Upper lobe of left lung (tissue), 6 donors: ENCODE measurements around the gene ADAM12. TPM values are rescaled to one million over a fixed set of nuclear protein-coding genes. Genes with fewer than 3 reads are reported as not detected.

Experiments
- ATAC-seq, 2 donors: fragments of 200-7000 bp; cut with Tn5 transposase; one replicate each; pipeline ENCODE4 v1.9.1; 2022; ENCODE audit warnings: mild to moderate bottlenecking in 2 of 2, moderate library complexity in 2 of 2; ENCODE audit not compliant: low FRiP score in 2 of 2
- DNase-seq, 2 donors: peaks; one replicate each; pipeline ENCODE4 v3.0.0-alpha.2; 2019 to 2020
- H3K27ac ChIP-seq, 4 donors: fragments of 200-600 bp; sonication (generic); one replicate each; pipeline ENCODE4 v1.5.1; 2016 to 2019
- H3K27me3 ChIP-seq, 4 donors: fragments of 200-600 bp; sonication (generic); one replicate each; pipeline ENCODE4 v1.5.1; 2017 to 2019
- H3K36me3 ChIP-seq, 4 donors: fragments of 200-600 bp; sonication (generic); one replicate each; pipeline ENCODE4 v1.5.1; 2016 to 2019
- H3K4me1 ChIP-seq, 4 donors: fragments of 200-600 bp; sonication (generic); one replicate each; pipeline ENCODE4 v1.5.1; 2018 to 2019
- H3K4me3 ChIP-seq, 4 donors: fragments of 200-600 bp; sonication (generic); one replicate each; pipeline ENCODE4 v1.5.1; 2017 to 2019; ENCODE audit warnings: mild to moderate bottlenecking in 2 of 4, moderate library complexity in 1 of 4
- H3K9me3 ChIP-seq, 4 donors: fragments of 200-600 bp; sonication (generic); one replicate each; pipeline ENCODE4 v1.5.1; 2018 to 2019
- CTCF ChIP-seq, 6 experiments: fragments of 450-650 bp in 4 of 6; fragments of 200-600 bp in 2 of 6; sonication (generic) in 2 of 6; IDR thresholded peaks; one replicate each; pipeline ENCODE4 v1.5.1; 2016 to 2019; ENCODE audit warnings: antibody characterized with exemption in 6 of 6
- EP300 ChIP-seq, 4 donors: sonication (generic); formaldehyde crosslinking; IDR thresholded peaks; one replicate each; pipeline ENCODE4 v1.5.1; 2017; ENCODE audit warnings: antibody characterized with exemption in 4 of 4, control low read depth in 2 of 4
- POLR2A ChIP-seq, 4 donors: fragments of 450-650 bp; IDR thresholded peaks; one replicate each; pipeline ENCODE4 v1.5.1; 2016 to 2017; ENCODE audit warnings: antibody characterized with exemption in 4 of 4, mild to moderate bottlenecking in 2 of 4
- POLR2AphosphoS5 ChIP-seq, 2 donors: sonication (generic); formaldehyde crosslinking; IDR thresholded peaks; one replicate each; pipeline ENCODE4 v1.5.1; 2017; ENCODE audit warnings: antibody characterized with exemption in 2 of 2
- WGBS, 2 donors: methylation state at CpG; one replicate each; pipeline ENCODE4 v1.1.5; 2017 to 2018; 5-methylcytosine and 5-hydroxymethylcytosine counted together
- total RNA-seq, 6 donors: library from RNA; depleted of rRNA in 4 of 6; stranded (reverse); fragments of >200 nt in 4 of 6; gene quantifications; one replicate each; pipeline versions ENCODE4 v1.1.0 to v1.2.1, GENCODE V29; 2016 to 2021
- donor health status: DM: no; HTN: no; CAD: no; lungs with moderate emphysema.
- donor health status: DM: no; HTN: yes; CAD: no; lungs with severe emphysema.

ADAM12 gene
- total RNA-seq, 6 donors from 2014 or later = 0.44 to 3.7 (median 0.82) TPM

- H3K27me3 ChIP-seq = no peaks in the 10 kb centered on the region
- ATAC-seq = no peak
- H3K4me3 ChIP-seq = no peak overlapping the region
- no peaks in the 10 kb centered on the region for H3K36me3 ChIP-seq
- H3K27ac ChIP-seq = no peak overlapping the region
- no peak for DNase-seq
- no peak for TF ChIP-seq POLR2AphosphoS5 (IDR thresholded peaks at IDR 0.05)
- peaks cover 0 to 3% (median 0%) of the 10 kb centered on the region in 4 donors for H3K9me3 ChIP-seq
- peaks cover 5 to 15% (median 10%) of the 10 kb centered on the region in 4 donors for H3K4me1 ChIP-seq
- 96 to 97% methylated on average over 9 of the region's 9 CpGs for WGBS, 2 donors
Observed at GRCh38 chr10:126133082-126133620, 255.1 kb downstream of the ADAM12 start.

- WGBS, 2 donors = 72 to 74% methylated on average over 4 of the region's 4 CpGs
- TF ChIP-seq CTCF (IDR thresholded peaks at IDR 0.05) (no peak), POLR2A (IDR thresholded peaks at IDR 0.05) (no peak), POLR2AphosphoS5 (IDR thresholded peaks at IDR 0.05) (no peak), EP300 (IDR thresholded peaks at IDR 0.05) (no peak)
- no peaks in the 10 kb centered on the region for H3K36me3 ChIP-seq
- no peak for DNase-seq
- peak in 1 of 2 donors; percentile 5 for ATAC-seq
- peaks cover 5 to 15% (median 10%) of the 10 kb centered on the region in 4 donors for H3K4me1 ChIP-seq
- H3K9me3 ChIP-seq = no peaks in the 10 kb centered on the region
- no peak overlapping the region for H3K27ac ChIP-seq
- no peak overlapping the region for H3K4me3 ChIP-seq
- no peaks in the 10 kb centered on the region for H3K27me3 ChIP-seq
Observed at GRCh38 chr10:126131341-126131740, 256.9 kb downstream of the ADAM12 start.

GRCh38 chr10:126130271-126130710 lies 258.0 kb downstream of the ADAM12 start:
- Histone ChIP-seq H3K36me3 (no peaks in the 10 kb centered on the region), H3K27ac (peak overlapping the region in 1 of 4 donors; percentile 26), H3K27me3 (no peaks in the 10 kb centered on the region), H3K4me3 (no peak overlapping the region), H3K4me1 (peaks cover 5 to 15% (median 10%) of the 10 kb centered on the region in 4 donors), H3K9me3 (no peaks in the 10 kb centered on the region)
- 81 to 83% methylated on average over 9 of the region's 9 CpGs for WGBS, 2 donors
- ATAC-seq (peak in 1 of 2 donors; percentile 83), DNase-seq (peak in 1 of 2 donors; percentile 17)
- TF ChIP-seq CTCF (IDR thresholded peaks at IDR 0.05) (no peak), EP300 (IDR thresholded peaks at IDR 0.05) (no peak), POLR2AphosphoS5 (IDR thresholded peaks at IDR 0.05) (no peak), POLR2A (IDR thresholded peaks at IDR 0.05) (no peak)

- no peak for ATAC-seq
- no peak for TF ChIP-seq EP300 (IDR thresholded peaks at IDR 0.05)
- no peak for DNase-seq
- Histone ChIP-seq H3K9me3 (no peaks in the 10 kb centered on the region), H3K4me3 (no peak overlapping the region), H3K27ac (no peak overlapping the region), H3K4me1 (peaks cover 0 to 3% (median under 1%) of the 10 kb centered on the region in 4 donors), H3K36me3 (no peaks in the 10 kb centered on the region), H3K27me3 (no peaks in the 10 kb centered on the region)
- WGBS, 2 donors = 80% methylated on average over 7 of the region's 7 CpGs
Observed at GRCh38 chr10:126129026-126129425, 259.3 kb downstream of the ADAM12 start.

- Histone ChIP-seq H3K9me3 (no peaks in the 10 kb centered on the region), H3K4me3 (no peak overlapping the region), H3K36me3 (no peaks in the 10 kb centered on the region), H3K27me3 (no peaks in the 10 kb centered on the region), H3K4me1 (no peaks in the 10 kb centered on the region), H3K27ac (no peak overlapping the region)
- WGBS, 2 donors = 93 to 96% methylated on average over 21 of the region's 21 CpGs
- TF ChIP-seq EP300 (IDR thresholded peaks at IDR 0.05) (no peak), POLR2A (IDR thresholded peaks at IDR 0.05) (no peak), POLR2AphosphoS5 (IDR thresholded peaks at IDR 0.05) (no peak), CTCF (IDR thresholded peaks at IDR 0.05) (no peak)
- ATAC-seq (no peak), DNase-seq (peak in 1 of 2 donors; percentile 64)
Observed at GRCh38 chr10:126128581-126128980, 259.7 kb downstream of the ADAM12 start.

- Histone ChIP-seq H3K27me3 (no peaks in the 10 kb centered on the region), H3K4me1 (no peaks in the 10 kb centered on the region), H3K4me3 (no peak overlapping the region), H3K9me3 (no peaks in the 10 kb centered on the region), H3K27ac (no peak overlapping the region), H3K36me3 (no peaks in the 10 kb centered on the region)
- ATAC-seq (peak in 1 of 2 donors; percentile 5), DNase-seq (no peak)
- 82 to 93% methylated on average over 7 of the region's 7 CpGs for WGBS, 2 donors
- TF ChIP-seq POLR2A (IDR thresholded peaks at IDR 0.05) (no peak), EP300 (IDR thresholded peaks at IDR 0.05) (no peak), POLR2AphosphoS5 (IDR thresholded peaks at IDR 0.05) (no peak), CTCF (IDR thresholded peaks at IDR 0.05) (no peak)
Observed at GRCh38 chr10:126127481-126128029, 260.7 kb downstream of the ADAM12 start.
